ENCODE results near the gene AKR1B1. TPM values are rescaled to one million over a fixed set of nuclear protein-coding genes. Genes with fewer than 3 reads are reported as not detected.

The AKR1B1 gene
- total and polyA plus RNA-seq, 2 donors (not counting 1 experiment from before 2014, with no cell fraction given): 170 to 213 TPM

GRCh38 chr7:134470864-134471263 lies 12.0 kb upstream of the AKR1B1 start:
- Histone ChIP-seq H3K9ac (ENCODE audit: insufficient read depth, low read length) (no peak overlapping the region), H3K36me3 (ENCODE audit: control insufficient read depth, insufficient read depth, low read length) (no peaks in the 10 kb centered on the region), H3K4me1 (ENCODE audit: control insufficient read depth, extremely low read depth, insufficient read depth, low read length) (peaks cover 2% of the 10 kb centered on the region), H3K4me3 (replicated peaks in 1 of 4; ENCODE audit: control extremely low read depth in 1 of 4, insufficient read depth in 1 of 4, low read depth in 3 of 4, low read length in 4 of 4) (no peak overlapping the region), H2AFZ (ENCODE audit: low read length) (no peak overlapping the region), H3K4me2 (ENCODE audit: extremely low read depth, insufficient read depth, low read length) (no peak overlapping the region), H4K20me1 (ENCODE audit: control insufficient read depth, extremely low read depth, insufficient read depth, low read length) (no peaks in the 10 kb centered on the region), H3K9me3 (ENCODE audit: control insufficient read depth, insufficient read depth, low read depth, low read length) (no peaks in the 10 kb centered on the region), H3K27me3 (ENCODE audit: control insufficient read depth, insufficient read depth, low read length) (no peaks in the 10 kb centered on the region), H3K27ac (ENCODE audit: insufficient read depth, low read length) (no peak overlapping the region), H3K79me2 (ENCODE audit: control insufficient read depth, insufficient read depth, low read length) (no peaks in the 10 kb centered on the region)
- no peak for TF ChIP-seq EZH2 (IDR thresholded peaks at IDR 0.05; ENCODE audit: low read length, missing control alignments)
- no peak for TF ChIP-seq CTCF (conservative IDR thresholded peaks at IDR 0.05 in 1 of 2, IDR thresholded peaks at IDR 0.05 in 1 of 2; ENCODE audit: low read depth in 1 of 2, low read length in 2 of 2)
- DNase-seq (ENCODE audit: low read depth in 2 of 2): peak; percentile 69 to 71

GRCh38 chr7:134469622-134470021 lies 10.7 kb upstream of the AKR1B1 start:
- Histone ChIP-seq H3K9ac (ENCODE audit: insufficient read depth, low read length) (no peak overlapping the region), H3K79me2 (ENCODE audit: control insufficient read depth, insufficient read depth, low read length) (no peaks in the 10 kb centered on the region), H3K4me1 (ENCODE audit: control insufficient read depth, extremely low read depth, insufficient read depth, low read length) (peaks cover 2% of the 10 kb centered on the region), H3K36me3 (ENCODE audit: control insufficient read depth, insufficient read depth, low read length) (no peaks in the 10 kb centered on the region), H3K4me3 (replicated peaks in 1 of 4; ENCODE audit: control extremely low read depth in 1 of 4, insufficient read depth in 1 of 4, low read depth in 3 of 4, low read length in 4 of 4) (no peak overlapping the region), H4K20me1 (ENCODE audit: control insufficient read depth, extremely low read depth, insufficient read depth, low read length) (no peaks in the 10 kb centered on the region), H3K27me3 (ENCODE audit: control insufficient read depth, insufficient read depth, low read length) (no peaks in the 10 kb centered on the region), H2AFZ (ENCODE audit: low read length) (no peak overlapping the region), H3K9me3 (ENCODE audit: control insufficient read depth, insufficient read depth, low read depth, low read length) (no peaks in the 10 kb centered on the region), H3K4me2 (ENCODE audit: extremely low read depth, insufficient read depth, low read length) (no peak overlapping the region), H3K27ac (ENCODE audit: insufficient read depth, low read length) (no peak overlapping the region)
- TF ChIP-seq EZH2 (IDR thresholded peaks at IDR 0.05; ENCODE audit: low read length, missing control alignments) (no peak), CTCF (conservative IDR thresholded peaks at IDR 0.05 in 1 of 2, IDR thresholded peaks at IDR 0.05 in 1 of 2; ENCODE audit: low read depth in 1 of 2, low read length in 2 of 2) (no peak)
- no peak for DNase-seq (ENCODE audit: low read depth in 2 of 2)

- Histone ChIP-seq H3K9me3 (ENCODE audit: control insufficient read depth, insufficient read depth, low read depth, low read length) (no peaks in the 10 kb centered on the region), H3K27me3 (ENCODE audit: control insufficient read depth, insufficient read depth, low read length) (no peaks in the 10 kb centered on the region), H2AFZ (ENCODE audit: low read length) (no peak overlapping the region), H3K4me2 (ENCODE audit: extremely low read depth, insufficient read depth, low read length) (no peak overlapping the region), H3K79me2 (ENCODE audit: control insufficient read depth, insufficient read depth, low read length) (no peaks in the 10 kb centered on the region), H3K4me1 (ENCODE audit: control insufficient read depth, extremely low read depth, insufficient read depth, low read length) (no peaks in the 10 kb centered on the region), H3K9ac (ENCODE audit: insufficient read depth, low read length) (no peak overlapping the region), H3K36me3 (ENCODE audit: control insufficient read depth, insufficient read depth, low read length) (no peaks in the 10 kb centered on the region), H3K27ac (ENCODE audit: insufficient read depth, low read length) (no peak overlapping the region), H3K4me3 (replicated peaks in 1 of 4; ENCODE audit: control extremely low read depth in 1 of 4, insufficient read depth in 1 of 4, low read depth in 3 of 4, low read length in 4 of 4) (no peak overlapping the region), H4K20me1 (ENCODE audit: control insufficient read depth, extremely low read depth, insufficient read depth, low read length) (no peaks in the 10 kb centered on the region)
- no peak for DNase-seq (ENCODE audit: low read depth in 2 of 2)
- TF ChIP-seq CTCF (conservative IDR thresholded peaks at IDR 0.05 in 1 of 2, IDR thresholded peaks at IDR 0.05 in 1 of 2; ENCODE audit: low read depth in 1 of 2, low read length in 2 of 2): no peak
- TF ChIP-seq EZH2 (IDR thresholded peaks at IDR 0.05; ENCODE audit: low read length, missing control alignments): no peak
Measured at GRCh38 chr7:134468475-134468874, 9.6 kb upstream of the AKR1B1 start.
